HG03280 (cell line): Measurements from ENCODE around the gene ORMDL2.

Source experiments
- ATAC-seq: cut with Tn5 transposase; IDR thresholded peaks from one replicate; pipeline ENCODE4 v1.9.1; 2021; ENCODE audit warnings: mild to moderate bottlenecking, moderate library complexity; ENCODE audit not compliant: unreplicated experiment

Gene ORMDL2

GRCh38 chr12:55817345-55818139, at the start of gene ORMDL2, which contains the start of gene SARNP:
TSS of gene ORMDL2 (plus strand) at chr12:55818041. CDS start at chr12:55819000, 959 bp downstream.
TSS of gene SARNP (minus strand) at chr12:55817724. CDS start at chr12:55817701, 23 bp downstream.
- ATAC-seq = peak; percentile 98

- ATAC-seq = no peak
Observed at GRCh38 chr12:55771736-55772135, 46.1 kb upstream of the ORMDL2 start.

DNA sequence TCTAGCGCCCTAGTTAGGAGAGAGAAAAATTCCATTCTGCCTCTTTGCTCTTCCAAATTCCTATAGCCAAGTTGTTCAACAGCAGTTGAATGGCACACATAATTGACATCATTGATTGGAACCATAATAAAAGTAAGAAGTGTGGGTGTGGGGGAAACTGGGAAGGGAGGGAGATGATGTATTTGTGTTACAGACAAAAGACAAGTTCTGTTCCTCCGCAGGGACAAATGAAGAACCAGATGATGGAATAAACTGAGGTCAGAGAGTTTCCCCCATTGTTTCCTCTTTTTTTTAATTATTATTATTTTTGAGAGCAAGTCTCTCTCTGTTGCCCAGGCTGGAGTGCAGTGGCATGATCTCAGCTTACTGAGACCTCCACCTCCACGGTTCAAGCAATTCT, 40.0 kb upstream of the ORMDL2 start:
- ATAC-seq = no peak

DNA sequence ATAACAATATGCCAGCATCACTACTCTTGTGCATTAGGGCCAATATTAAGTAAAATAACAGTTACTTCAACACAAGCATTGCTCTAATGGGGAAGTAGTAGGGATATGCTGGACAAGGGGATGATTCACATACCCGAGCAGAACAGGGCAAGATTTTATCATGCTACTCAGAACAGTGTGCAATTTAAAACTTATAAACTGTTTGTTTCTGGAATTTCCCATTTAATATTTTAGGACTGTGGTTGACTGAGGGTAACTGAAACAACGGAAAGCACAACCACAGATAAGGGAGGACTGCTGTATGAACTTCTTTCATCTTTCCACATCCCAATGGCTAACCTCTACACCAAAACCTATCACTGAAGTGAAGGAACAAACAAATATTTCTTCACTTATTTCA, 37.2 kb upstream of the ORMDL2 start:
- no peak for ATAC-seq

- ATAC-seq = no peak
Observed at GRCh38 chr12:55788546-55788945, 29.3 kb upstream of the ORMDL2 start.

- no peak for ATAC-seq
Observed at GRCh38 chr12:55789171-55789570, 28.7 kb upstream of the ORMDL2 start.

- no peak for ATAC-seq
Observed at GRCh38 chr12:55789893-55790292, 27.9 kb upstream of the ORMDL2 start.

DNA sequence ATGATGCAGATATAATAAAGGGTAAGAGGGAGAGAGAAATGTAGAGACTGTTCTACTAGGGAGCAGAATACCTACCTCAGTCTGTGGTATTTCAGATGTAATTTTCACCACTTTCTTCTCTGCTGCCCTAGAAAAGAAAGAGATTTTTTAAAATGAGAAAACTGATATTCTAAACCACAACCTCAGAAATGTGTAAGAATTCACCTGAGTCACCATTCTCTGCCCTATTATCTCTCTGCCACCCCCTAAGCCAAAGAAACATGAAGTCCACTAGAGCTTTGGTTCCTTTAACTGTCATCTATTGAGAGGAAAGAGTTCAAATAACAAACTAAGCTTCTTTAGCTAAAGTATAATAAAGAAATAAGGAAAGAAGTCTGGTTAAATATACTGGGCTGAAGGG, 21.9 kb upstream of the ORMDL2 start:
- no peak for ATAC-seq

GRCh38 chr12:55797068-55797467, 20.8 kb upstream of the ORMDL2 start:
- ATAC-seq = no peak

DNA sequence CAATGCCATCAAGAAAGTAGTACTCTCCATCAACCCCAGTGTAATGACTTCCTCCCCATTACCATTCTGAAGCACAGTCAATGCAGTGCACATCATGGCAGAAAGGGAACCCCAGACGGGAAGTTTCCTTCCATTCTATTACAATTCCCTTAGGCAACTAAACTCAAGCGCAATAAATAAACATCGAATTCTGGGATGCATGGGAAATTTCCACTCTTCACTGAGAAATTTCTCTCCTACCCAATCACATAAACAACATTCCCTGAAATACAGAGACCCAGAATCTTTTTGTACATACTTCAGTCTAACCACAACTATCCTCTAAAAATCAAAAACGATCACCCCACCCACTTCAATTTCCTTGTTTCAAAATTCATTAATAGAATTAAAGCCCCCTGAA, 20.3 kb upstream of the ORMDL2 start:
- ATAC-seq = no peak

GRCh38 chr12:55806982-55807381, 10.9 kb upstream of the ORMDL2 start:
- ATAC-seq = no peak

- ATAC-seq = no peak
Observed at GRCh38 chr12:55809274-55809673, 8.6 kb upstream of the ORMDL2 start.

DNA sequence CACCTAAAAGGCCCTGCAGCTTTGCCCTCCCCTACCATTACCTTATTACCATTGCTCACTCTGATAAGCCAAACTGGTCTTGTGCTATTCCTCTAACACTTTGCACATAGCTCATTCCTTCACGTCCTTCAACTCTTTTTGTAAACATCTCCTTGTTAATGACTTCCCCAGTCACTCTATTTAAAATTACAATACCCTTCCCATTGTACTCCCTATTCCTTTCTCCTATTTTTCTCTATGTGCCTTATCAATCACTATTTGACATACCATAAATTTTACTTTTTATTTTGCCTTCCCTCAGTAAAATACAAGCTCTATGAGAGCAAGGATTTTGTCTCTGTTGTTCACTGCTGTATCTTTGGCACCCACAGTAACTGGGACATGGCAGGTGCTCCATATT, 5.8 kb upstream of the ORMDL2 start:
- no peak for ATAC-seq

- no peak for ATAC-seq
Observed at GRCh38 chr12:55814257-55814656, 3.6 kb upstream of the ORMDL2 start.

DNA sequence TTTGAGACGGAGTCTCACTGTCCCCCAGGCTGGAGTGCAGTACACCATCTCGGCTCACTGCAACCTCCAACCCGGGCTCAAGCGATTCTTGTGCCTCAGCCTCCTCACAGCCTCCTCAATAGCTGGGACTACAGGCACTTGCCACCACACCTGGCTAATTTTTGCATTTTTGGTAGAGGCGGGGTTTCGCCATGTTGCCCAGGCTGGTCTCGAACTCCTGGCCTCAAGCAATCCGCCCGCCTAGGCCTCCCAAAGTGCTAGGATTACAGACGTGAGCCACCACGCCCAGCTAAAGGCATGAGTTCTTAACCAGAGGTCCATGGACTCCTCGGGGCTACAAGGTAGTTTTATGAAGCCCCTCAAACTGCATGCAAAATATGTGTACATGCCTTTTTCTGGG, 2.4 kb upstream of the ORMDL2 start:
- no peak for ATAC-seq

- ATAC-seq = no peak
Observed at GRCh38 chr12:55816881-55817344, 928 bp upstream of the ORMDL2 start.

GRCh38 chr12:55818140-55818728, 393 bp downstream of the ORMDL2 start:
- peak; percentile 27 for ATAC-seq

DNA sequence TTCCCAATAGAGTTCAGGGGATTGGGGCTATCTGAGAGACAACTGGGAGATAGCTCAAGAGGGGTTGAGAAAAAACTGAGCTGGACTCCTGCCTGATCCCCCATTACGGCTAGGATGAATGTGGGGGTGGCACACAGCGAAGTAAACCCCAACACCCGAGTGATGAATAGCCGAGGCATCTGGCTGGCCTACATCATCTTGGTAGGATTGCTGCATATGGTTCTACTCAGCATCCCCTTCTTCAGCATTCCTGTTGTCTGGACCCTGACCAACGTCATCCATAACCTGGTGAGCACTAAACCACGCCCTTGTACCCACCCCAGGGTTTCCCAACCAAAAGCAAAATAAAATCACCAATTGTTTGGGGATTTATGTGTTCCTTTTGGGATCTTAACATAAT, 1.0 kb downstream of the ORMDL2 start:
- no peak for ATAC-seq

DNA sequence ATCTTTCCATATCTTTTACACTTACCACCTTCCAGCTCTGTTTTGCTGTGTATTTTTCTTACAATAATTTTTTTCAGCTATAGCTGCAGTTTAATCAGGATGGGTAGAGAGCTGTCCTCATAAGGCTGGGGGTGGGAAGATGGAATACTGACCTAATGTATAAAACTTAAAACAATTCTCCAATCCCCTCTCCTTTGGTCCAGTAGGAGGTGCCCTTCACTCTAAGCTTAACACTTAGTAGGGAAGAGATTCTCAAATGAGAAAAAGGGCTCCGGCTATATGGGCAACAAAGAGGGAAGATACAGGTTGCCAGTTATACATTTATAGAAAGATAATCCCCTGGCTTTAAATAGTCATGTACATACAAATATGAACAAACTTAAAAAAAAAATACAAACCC, 2.8 kb downstream of the ORMDL2 start:
- ATAC-seq = no peak

DNA sequence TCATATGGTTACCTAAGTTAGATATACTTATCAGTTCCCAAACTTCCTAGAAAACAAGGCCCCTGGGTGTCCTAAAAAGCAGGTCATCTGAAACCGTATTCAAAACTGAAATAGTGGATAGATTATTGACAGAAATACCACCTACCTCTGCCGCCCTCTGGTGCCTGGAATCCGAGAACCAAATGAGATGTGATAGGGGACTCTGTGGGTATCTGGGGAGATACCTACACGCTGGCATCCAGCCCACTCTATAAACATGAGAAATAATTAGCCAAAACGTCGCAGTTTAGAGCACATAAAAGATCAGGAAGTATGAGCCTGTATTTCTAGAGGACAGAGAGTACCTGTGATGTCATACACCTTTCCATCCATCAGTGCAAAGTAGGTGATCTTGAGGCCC, 4.4 kb downstream of the ORMDL2 start:
- ATAC-seq = no peak

DNA sequence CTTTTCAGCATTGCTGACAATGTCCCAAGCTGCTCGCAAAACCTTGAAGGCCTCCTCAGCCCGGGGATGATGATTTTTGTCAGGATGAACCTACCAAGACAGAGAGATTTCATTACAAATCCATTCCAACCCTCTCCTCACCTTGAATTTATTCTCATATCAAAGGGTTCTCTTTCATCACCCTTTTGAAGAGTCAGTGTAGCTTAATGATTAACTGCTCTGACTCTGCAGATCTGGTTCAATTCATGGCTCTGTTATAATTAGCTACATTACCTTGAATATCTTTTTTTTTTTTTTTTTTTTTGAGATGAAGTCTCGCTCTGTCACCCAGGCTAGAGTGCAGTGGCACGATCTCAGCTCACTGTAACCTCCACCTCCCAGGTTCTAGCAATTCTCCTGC, 5.6 kb downstream of the ORMDL2 start:
- ATAC-seq = no peak

GRCh38 chr12:55824726-55825125, 6.9 kb downstream of the ORMDL2 start:
- no peak for ATAC-seq
